Measurements from ENCODE around the gene TENT5A. TPM values are rescaled to one million over a fixed set of nuclear protein-coding genes. Genes with fewer than 3 reads are reported as not detected.
A peak's percentile ranks its signal among the peaks of the same experiment; 100 is the strongest.

Gene TENT5A
- total RNA-seq, 1 donor from 2014 or later, result 10.9 TPM

DNA sequence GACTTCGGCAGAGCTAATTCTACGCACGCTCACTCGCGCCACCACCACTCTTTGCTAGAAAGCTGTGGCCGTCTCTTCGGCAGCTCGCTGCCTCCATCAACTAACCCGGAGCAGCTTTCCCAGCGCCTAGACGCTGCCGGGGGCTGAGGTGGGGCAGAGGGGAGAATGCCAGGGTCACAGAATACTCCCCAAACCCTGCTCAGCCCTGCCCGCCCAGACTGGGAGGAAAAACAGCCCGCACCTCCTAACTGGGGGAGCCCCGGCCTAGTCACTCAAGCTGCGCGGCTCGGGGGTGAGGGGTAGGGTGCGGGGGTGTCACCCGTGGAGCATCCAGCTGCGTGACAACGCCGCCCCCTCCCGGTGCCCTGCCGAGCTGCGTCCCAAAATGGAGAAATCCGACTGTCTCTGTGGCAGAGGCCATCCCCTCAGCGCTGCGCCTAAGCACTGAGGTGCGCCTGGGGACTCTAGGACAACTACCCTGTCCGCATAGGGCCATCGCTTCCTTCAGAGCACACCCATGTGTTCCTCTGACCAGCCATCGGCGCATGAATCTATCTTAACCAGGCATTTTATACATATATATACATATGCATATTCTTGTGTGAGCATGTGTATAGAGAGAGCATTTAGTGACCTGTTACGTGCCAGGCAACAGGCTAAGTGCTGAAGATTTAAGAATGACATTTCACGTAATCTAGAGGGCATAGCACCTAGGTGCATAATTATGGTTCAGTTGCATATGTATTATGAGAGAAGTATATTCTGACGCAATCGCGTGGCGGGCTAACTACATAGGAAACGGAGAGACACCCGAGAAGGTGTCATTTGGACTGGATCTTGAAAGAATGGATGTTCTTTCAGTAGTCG, 1.5 kb upstream of the TENT5A start:
- H3K27me3 Mint-ChIP-seq (ENCODE audit: low read depth), result peaks cover 9% of the 10 kb centered on the region
- peak overlapping the region; percentile 97 for H3K27ac Mint-ChIP-seq
- TF ChIP-seq, protein P1, sequence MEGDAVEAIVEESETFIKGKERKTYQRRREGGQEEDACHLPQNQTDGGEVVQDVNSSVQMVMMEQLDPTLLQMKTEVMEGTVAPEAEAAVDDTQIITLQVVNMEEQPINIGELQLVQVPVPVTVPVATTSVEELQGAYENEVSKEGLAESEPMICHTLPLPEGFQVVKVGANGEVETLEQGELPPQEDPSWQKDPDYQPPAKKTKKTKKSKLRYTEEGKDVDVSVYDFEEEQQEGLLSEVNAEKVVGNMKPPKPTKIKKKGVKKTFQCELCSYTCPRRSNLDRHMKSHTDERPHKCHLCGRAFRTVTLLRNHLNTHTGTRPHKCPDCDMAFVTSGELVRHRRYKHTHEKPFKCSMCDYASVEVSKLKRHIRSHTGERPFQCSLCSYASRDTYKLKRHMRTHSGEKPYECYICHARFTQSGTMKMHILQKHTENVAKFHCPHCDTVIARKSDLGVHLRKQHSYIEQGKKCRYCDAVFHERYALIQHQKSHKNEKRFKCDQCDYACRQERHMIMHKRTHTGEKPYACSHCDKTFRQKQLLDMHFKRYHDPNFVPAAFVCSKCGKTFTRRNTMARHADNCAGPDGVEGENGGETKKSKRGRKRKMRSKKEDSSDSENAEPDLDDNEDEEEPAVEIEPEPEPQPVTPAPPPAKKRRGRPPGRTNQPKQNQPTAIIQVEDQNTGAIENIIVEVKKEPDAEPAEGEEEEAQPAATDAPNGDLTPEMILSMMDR (IDR thresholded peaks at IDR 0.05; ENCODE audit: unreplicated experiment), result peak; percentile 68
- H3K4me3 Mint-ChIP-seq, result peak overlapping the region; percentile 87
- no peaks in the 10 kb centered on the region for H3K36me3 Mint-ChIP-seq
- peak; percentile 66 to 83 for DNase-seq (ENCODE audit: low spot score in 2 of 2, unreplicated experiment in 2 of 2)
- peaks cover 35% of the 10 kb centered on the region for H3K4me1 Mint-ChIP-seq
- no peaks in the 10 kb centered on the region for H3K9me3 Mint-ChIP-seq

DNA sequence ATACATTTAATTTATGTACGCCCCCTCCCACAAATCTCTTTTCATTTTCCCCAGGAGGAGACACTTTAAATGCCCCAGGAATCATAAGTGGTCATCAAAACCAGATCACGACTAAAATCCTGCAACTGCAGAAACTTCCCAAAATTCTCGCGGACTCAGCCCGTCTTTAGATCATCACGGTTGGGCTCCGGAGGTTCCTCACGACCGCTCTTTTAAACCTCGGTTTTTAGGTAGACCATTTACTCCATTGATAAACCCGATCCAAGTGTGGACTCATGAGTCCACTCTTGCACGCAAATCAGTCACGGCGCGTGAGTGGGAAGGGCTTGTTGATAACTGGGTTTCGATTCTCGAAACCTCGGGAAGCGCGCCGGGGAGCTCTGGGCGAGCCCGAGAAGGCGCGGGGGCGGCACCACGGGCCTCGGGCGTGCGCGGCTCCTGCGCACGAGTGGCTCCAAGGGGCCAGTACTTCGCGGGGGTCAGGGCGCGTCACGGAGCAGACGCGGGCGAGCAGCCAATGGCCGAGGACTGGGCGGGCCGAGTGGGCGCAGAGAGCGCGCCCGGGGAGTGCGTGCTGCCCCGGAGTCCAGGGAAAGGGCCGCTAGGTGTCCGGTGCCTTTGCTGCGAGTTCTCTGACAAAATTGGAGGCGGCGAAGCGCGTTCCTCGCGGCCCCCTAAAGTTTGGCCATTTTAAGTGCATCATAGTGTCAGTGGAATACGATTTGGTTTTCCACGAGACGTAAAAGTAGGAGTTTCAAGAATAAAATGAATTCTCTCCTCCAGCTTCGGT, 635 bp upstream of the TENT5A start:
- Mint-ChIP-seq H3K9me3 (no peaks in the 10 kb centered on the region), H3K4me1 (peaks cover 37% of the 10 kb centered on the region), H3K27ac (peak overlapping the region; percentile 97), H3K27me3 (ENCODE audit: low read depth) (peaks cover 9% of the 10 kb centered on the region), H3K4me3 (peak overlapping the region; percentile 87), H3K36me3 (no peaks in the 10 kb centered on the region)
- peak; percentile 60 to 81 for DNase-seq (ENCODE audit: low spot score in 2 of 2, unreplicated experiment in 2 of 2)
- TF ChIP-seq, protein P1 (IDR thresholded peaks at IDR 0.05; ENCODE audit: unreplicated experiment), result no peak

DNA sequence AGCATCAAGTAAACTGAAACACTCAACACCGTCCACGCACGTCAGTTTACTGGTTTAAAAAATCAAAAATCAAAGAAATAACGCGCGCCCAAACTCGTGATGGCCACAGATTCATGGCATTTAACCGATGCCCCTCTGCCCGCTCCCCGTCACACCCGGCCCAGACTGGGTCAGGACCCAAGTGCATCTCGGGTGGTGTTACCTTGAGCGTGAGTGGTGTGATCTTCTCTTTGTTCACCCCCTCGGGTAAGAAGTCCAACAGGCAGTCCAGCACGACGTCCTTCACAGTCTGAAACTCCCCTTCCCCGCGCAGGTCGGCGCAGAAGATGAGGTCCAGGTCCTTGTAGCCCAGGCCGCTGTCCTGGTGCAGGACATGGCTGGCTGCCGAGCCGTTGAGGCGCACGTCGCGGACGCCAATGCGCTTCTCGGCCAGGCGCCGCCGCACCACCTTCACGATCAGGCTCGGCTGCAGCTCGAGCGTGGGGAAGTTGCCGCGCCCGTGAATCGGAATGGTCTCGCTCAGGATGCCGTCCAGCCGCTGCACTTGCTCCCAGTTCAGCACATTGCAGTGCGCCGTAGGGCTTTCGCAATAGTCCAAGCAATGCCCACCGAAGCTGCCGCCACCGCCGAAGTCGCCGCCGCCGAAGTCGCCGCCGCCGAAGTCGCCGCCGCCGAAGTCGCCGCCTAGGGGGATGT, 945 bp downstream of the TENT5A start:
- Mint-ChIP-seq H3K4me3 (peak overlapping the region; percentile 87), H3K27ac (peak overlapping the region; percentile 97), H3K9me3 (no peaks in the 10 kb centered on the region), H3K4me1 (peaks cover 39% of the 10 kb centered on the region), H3K36me3 (no peaks in the 10 kb centered on the region), H3K27me3 (ENCODE audit: low read depth) (peaks cover 9% of the 10 kb centered on the region)
- DNase-seq (ENCODE audit: low spot score in 2 of 2, unreplicated experiment in 2 of 2), result peak in 1 of 2 experiments; percentile 63
- TF ChIP-seq, protein P1 (IDR thresholded peaks at IDR 0.05; ENCODE audit: unreplicated experiment), result no peak

DNA sequence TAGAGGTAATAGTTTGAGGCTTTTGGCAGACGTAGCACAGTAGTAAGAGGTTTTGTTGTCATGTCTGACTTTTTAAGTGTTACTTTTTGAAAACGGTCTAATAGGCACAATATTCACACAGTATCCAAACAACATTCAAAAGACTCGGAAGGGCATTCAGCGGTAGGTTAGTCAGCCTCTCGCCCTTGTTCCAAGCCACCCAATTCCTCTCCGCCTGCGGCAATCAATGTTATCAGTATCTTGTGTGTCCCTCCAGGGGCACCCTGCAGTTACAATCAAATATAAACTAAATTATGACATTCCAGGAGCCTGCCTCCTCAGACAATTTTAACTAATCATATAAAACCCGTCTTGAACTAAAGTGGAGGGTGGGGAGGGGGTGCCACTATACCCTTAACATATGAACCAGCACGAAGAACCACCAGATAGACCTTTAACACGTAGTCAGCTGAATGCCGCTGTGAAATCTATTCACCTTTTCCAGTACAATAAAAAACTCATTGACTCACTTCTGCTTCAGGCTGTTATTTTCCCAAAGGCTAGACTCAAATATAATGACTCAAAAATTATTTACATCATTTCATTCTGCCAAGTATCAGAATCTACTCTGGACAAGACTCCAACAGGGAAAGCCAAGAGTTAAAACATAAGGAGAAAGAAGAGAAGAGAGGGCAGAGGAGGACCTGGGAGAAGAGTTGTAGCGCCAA, 1.6 kb downstream of the TENT5A start:
- Mint-ChIP-seq H3K36me3 (no peaks in the 10 kb centered on the region), H3K9me3 (no peaks in the 10 kb centered on the region), H3K4me1 (peaks cover 38% of the 10 kb centered on the region), H3K27me3 (ENCODE audit: low read depth) (peaks cover 9% of the 10 kb centered on the region), H3K4me3 (peak overlapping the region; percentile 87), H3K27ac (peak overlapping the region; percentile 22)
- DNase-seq (ENCODE audit: low spot score in 2 of 2, unreplicated experiment in 2 of 2), result no peak
- TF ChIP-seq, protein P1 (IDR thresholded peaks at IDR 0.05; ENCODE audit: unreplicated experiment), result no peak

DNA sequence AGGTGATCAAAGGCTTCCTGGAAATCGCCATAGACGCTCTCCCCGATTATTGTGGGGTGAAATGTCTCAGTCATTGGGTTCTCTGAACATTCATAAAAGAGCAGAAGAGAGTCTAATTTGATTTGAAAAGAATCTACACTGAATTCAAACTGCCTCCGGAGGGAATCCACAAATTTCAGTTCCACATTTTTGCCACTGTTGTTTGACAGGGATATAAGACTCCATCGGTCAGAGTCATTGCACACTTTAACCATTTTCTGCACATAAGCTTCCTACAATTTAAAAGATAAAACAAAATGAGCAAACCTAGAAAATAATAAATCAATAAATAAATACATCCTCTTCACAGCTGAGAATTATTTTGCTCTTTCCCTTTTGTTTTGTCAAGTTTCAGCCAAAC, 2.3 kb downstream of the TENT5A start:
- no peak for DNase-seq (ENCODE audit: low spot score in 2 of 2, unreplicated experiment in 2 of 2)
- TF ChIP-seq, protein P1 (IDR thresholded peaks at IDR 0.05; ENCODE audit: unreplicated experiment), result no peak
- H3K9me3 Mint-ChIP-seq, result no peaks in the 10 kb centered on the region
- H3K4me3 Mint-ChIP-seq, result peak overlapping the region; percentile 87
- no peak overlapping the region for H3K27ac Mint-ChIP-seq
- peaks cover 38% of the 10 kb centered on the region for H3K4me1 Mint-ChIP-seq
- H3K27me3 Mint-ChIP-seq (ENCODE audit: low read depth), result peaks cover 9% of the 10 kb centered on the region
- peaks cover 2% of the 10 kb centered on the region for H3K36me3 Mint-ChIP-seq
